Stimulated activated CD4-positive, alpha-beta T cell treated with anti-CD3 and anti-CD28 coated beads, Interleukin-15, amount 100 ng/mL, for 24 hours (primary cell): ENCODE measurements around the gene SIRT2.
A peak's percentile ranks its signal among the peaks of the same experiment; 100 is the strongest.
"Not testable (repeated sequence)": the region's sequence is repeated elsewhere in the genome, so short reads cannot be mapped to it uniquely, and the experiment has no call there.

ENCODE experiments used
- DNase-seq: peaks from one replicate; pipeline ENCODE4 v3.0.0-alpha.2; 2020

SIRT2 gene

DNA sequence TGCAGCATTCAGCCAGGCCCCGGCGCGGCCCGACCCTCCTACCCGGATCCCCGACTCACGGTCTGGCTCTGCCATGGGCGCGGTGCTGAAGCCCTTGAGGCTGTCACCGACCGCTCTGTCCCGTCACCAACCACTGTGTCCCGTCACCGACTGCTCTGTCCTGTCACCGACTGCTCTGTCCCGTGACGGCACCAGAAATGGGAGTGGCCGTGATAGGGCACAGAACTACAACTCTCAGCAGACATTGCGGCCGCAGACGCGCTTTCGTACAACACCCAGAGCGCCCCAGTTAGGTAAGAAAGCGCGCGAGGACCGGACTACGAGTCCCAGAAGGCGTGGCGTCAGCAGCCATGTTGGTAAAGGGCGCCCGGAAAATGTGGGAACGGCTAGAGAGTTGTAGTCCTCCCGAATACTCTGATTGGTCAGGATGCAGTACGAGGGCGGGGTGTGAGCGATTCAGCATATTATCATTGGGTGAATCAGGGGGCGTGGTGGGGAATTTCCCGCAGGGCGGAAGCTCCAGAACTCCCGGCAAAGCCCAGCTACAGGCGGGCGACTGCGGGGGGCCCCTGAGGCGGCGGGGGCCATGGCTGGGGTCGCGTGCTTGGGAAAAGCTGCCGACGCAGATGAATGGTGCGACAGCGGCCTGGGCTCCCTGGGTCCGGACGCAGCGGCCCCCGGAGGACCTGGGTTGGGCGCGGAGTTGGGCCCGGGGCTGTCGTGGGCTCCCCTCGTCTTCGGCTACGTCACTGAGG is at the start of gene SIRT2, which contains the start of gene NFKBIB:
Gene SIRT2 (minus strand): TSS at position 172 of the 755 bp plus-strand sequence. CDS start 97 bp downstream, at position 75.
Gene NFKBIB (plus strand): TSS at position 523 of the 755 bp plus-strand sequence. CDS start 64 bp downstream, at position 587.
- peak; percentile 100 for DNase-seq

DNA sequence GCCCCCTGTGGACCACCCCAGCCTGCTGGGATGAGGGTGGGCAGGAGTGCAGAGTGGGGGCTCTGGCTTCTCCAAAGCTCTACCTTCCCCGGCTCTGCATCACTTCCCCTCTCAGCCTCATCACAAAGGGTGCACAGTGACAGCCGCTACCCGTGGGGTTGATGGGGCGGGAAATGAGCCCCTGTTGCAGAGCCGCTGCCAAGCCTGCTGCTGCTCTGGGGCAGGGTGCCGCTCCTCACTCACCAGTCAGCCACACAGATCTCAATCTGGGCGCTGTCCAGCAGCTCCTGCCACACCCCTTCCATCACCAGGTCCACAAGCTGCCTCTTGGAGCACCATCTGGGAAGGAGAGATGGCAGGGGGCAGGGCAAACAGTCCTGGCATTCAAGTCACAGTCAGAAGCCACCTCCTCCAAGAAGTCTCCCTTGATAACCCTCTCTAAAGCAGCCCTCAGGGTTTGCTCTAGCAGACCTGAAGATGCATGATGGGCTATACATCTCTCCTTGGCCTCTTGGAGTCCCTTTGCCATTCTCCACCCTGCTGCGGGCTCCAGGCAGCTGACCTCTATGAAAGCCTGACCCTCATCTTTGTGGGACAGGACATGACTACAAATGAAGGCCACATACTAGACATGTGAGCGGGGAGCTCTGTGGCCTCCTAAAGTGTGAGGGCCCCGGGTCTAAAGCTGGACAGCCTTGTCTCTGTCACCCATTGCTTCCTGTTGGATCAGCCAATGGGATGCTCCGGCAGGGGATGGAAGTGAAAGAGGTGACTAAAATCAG is 47.0 kb upstream of the SIRT2 start:
- no peak for DNase-seq

DNA sequence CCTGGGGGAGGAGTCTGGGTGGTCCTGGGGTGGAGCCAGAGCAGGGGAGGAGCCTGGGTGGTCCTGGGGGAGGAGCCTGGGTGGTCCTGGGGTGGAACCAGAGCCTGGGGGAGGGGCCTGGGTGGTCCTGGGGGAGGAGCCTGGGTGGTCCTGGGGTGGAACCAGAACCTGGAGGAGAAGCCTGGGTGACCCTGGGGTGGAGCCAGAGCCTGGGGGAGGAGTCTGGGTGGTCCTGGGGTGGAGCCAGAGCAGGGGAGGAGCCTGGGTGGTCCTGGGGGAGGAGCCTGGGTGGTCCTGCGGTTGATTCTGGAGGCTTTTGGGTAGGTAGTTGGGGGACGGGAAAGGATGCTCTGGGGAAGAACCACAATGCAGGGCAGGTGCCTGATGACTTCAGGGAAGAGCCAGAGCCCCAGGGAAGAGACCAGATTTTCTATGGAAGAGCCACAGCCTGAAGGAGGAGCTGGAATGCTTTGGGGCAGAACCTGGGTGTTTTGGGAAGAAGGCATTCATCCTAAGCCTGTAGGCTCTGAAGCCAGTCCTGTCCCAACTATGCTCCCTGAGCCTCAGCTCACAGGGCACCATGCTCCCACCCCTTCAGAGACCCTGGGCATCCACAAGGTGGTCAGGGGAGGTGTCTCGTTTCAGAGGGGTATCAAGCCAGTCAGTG is 46.3 kb upstream of the SIRT2 start:
- DNase-seq, result no peak

DNA sequence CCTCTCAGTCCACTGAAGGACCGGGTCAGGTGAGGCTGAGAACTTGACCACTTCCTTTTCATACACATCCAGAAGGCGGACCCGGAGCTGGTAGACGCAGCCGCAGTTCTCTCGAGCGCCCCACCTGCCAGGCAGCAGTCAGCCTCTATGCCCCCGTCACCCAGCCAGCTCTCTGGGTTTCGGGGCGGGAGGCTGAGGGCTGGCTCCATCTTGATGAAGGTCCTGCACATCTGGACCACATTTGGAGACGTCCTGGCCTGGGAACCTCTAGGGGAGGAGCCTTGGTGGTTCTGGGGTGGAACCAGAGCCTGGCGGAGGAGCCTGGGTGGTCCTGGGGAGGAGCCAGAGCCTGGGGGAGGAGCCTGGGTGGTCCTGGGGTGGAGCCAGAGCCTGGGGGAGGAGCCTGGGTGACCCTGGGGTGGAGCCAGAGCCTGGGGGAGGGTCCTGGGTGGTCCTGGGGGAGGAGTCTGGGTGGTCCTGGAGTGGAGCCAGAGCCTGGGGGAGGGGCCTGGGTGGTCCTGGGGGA is 45.6 kb upstream of the SIRT2 start:
- no peak for DNase-seq

DNA sequence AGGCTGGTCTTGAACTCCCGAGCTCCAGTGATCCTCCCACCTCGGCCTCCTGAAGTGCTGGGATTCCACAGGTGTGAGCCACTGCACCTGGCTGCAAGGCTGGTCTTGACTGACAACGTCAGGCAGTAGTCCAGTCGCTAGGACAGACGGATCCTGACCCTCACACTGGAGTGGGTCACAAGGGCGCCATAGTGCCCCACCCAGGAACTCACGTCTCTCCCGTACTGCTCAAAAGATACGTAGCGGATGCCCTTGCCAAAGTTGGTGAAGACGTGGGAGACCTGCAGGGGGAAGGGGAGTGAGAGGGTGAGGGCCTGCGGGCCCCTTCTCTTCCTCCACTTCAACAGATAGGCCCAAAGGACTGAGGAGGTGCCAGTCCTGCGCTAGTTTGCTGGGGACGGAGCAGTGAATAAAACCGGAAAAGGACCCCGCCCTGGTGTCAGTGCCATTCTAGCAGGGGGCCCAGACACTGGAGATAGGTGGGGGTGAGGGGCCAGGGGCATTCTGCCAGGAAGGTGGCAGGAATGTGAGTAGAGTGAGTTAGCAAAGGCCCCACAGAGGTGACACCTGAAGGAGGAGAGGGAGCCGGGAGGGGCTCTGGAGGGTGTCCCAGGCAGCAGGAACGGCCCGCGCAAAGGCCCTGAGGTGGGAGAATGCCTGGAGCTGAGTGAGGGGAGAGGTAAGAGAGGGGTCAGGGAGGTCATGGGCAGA is 43.2 kb upstream of the SIRT2 start:
- DNase-seq, result no peak

DNA sequence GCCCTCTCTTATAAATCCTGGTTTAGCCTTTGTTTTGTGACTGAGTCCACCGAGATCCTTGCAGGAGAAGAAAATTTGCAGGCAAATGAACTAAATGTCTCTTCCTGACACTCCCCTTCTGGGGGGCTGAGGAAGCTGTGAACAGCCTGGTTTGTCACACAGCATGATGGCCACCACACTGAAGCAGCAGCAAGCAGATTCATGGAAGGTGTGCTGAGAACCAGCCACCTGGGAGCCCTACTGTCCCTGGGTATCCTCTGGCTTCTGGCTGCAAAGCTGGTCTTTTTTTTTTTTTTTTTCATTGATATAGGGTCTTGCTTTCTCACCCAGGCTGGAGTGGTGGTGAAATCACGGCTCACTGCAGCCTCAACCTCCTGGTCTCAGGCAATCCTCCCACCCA is 42.6 kb upstream of the SIRT2 start:
- DNase-seq, result no peak

DNA sequence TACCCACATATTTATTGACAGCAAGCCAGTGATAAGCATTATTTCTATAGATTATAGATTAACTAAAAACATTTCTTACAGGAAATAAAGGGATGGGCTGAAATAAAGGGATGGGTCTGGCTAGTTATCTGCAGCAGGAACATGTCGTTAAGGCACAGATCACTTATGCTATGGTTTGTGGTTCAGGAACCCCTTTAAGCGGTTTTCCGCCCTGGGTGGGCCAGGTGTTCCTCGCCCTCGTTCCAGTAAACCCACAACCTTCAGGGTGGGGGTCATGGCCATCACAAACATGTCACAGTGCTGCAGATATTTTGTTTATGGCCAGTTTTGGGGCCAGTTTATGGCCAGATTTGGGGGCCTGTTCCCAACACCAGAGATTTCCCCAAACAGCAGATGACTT is 42.0 kb upstream of the SIRT2 start:
- DNase-seq, result not testable (repeated sequence)

DNA sequence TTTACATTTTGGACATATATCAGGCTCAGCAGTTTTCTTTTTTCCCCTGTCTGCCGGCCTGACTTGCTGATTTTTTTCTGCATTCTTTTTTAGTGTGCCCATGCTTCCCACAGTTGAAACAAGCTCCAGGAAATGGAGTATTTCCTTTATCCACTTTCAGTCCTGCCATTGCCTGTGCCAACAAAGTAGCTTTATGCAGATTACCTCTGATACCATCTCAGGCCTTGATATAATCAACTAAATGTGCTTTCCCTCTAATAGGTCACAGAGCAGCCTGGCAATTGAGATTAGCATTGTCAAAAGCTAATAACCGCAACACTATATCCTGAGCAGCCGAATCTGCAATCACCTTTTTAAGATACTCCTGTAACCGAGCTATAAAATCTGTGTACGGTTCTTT is 40.5 kb upstream of the SIRT2 start:
- DNase-seq, result no peak

DNA sequence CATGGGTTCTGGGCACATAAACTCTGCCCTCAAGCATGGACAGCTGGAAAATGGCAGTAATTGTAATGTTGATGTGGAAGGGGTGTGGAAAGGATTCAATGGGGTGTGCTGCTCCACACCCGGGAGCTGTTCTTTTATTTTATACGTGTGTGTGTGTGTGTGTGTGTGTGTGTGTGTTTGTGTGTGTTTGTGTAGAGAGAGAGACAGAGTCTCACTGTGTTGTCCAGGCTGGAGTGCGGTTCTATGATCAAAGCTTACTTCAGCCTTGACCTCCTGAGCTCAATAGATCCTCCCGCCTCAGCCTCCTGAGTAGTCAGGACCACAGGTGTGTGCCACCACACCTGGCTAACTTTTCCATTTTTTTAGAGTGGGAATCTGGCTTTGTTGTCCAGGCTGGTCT is 34.1 kb upstream of the SIRT2 start:
- DNase-seq, result no peak

DNA sequence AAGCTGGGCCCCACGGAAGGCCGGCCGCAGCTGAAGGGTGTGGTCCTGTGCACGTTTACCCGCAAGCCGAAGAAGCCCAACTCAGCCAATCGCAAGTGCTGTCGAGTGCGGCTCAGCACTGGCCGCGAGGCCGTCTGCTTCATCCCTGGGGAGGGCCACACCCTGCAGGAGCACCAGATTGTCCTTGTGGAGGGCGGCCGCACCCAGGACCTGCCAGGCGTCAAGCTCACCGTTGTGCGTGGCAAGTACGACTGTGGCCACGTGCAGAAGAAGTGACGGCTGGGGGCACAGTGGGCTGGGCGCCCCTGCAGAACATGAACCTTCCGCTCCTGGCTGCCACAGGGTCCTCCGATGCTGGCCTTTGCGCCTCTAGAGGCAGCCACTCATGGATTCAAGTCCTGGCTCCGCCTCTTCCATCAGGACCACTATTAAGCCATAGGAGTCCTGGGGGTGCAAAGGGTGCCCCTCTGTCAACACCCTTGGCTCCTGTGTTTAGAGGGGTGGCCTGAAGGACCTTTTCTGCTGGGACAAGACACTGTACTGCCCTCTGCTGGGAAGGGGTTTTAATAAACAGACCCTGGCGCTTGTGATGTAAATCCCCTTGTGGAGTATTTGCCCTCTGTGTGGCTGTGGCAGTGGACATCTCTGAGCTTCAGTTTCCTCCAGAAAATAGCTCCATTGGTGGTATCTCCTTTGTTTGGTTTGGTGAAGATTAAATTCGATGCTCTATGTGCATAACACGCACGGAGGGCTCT is 33.2 kb upstream of the SIRT2 start:
- DNase-seq, result peak; percentile 51

DNA sequence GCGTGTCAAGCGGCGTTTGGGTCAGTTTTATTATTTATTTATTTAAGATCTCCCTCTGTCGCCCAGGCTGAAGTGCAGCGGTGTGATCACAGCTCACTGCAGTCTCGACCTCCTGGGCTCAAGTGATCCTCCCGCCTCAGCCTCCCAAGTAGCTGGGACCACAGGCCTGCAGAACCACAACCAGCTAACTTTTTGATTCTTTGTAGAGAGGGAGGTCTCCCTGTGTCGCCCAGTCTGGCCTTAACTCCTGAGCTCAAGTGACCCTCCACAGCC is 32.0 kb upstream of the SIRT2 start:
- DNase-seq, result no peak

DNA sequence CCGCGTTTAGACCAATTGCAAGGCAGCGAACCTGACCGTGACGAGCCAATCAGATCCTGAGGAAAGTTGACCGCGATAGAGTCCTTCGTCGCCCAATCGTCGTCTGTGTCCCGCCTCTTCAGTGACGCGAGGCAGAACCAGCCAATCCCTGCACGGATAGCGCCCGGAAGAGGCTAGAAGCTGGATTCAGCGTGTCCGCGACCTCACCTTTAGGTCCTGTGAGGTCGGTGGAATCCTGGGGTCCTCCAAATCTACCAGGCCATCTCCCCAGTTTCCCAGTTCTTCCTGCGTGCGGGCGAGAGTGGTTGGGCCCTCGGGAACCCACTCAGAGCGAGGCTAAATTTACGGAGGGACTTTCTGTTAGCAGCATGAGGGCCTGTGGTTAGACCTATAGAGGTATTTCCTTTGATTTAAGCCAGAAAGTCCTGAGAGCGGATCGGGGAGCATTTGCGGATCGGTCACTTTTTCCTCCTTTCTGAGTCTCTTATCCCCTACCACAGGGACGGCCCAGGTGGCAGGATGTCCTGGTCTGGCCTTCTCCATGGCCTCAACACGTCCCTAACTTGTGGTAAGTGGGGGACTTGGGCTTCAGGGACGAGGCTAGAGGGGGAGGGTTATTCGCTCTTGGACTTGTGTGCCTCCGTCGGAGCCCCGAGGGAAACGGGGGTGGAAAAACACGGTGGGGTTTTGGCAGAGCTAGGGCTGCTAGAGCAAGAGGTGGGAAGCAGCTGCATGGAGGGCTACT is 31.5 kb upstream of the SIRT2 start, which contains the start of gene MRPS12:
Gene MRPS12 (plus strand): TSS at position 169 of the 745 bp plus-strand sequence. CDS start 351 bp downstream, at position 520.
- peak; percentile 99 for DNase-seq

DNA sequence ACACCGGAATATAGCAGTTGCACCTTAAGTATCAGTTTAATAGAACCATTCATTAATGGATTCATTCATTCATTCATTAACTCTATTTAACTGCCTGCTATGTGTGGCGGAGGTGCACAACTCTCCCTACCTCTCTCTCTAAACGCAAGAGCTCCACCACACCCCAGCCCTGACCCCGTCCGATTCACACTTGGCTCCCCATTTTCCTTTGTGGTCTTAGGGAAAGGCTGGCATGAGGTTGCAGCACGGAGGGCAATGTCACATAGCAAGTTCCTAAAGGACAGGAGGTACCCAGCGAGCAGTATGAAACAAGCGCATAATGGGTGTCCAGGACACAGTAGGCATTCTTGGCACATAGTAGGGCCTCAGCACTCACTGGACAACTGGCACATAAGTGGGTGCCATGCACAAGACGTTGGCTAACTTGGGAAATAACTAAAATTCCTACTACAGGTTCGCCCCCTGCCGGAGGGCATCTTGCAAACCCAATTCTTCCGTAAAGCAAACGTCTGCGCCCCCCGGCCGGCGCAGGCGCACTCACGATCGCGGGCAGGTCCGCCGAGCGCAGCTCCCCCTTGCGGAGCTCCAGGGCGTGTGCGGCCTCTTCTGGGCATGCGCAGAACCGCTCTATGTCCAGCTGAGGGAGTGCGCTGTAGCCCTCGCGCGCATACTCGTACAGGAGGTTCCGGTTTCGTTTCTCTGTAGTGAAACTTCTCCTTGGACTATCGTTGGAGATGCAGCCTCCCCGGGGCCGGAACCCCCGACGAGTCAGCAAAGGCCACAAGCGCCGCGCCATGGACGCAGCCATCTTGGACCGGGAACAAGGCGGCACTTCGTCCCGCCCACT is 30.7 kb upstream of the SIRT2 start, which contains the start of gene SARS2:
Gene SARS2 (minus strand): TSS at position 835 of the 847 bp plus-strand sequence. CDS start 27 bp downstream, at position 808.
- peak; percentile 91 for DNase-seq

DNA sequence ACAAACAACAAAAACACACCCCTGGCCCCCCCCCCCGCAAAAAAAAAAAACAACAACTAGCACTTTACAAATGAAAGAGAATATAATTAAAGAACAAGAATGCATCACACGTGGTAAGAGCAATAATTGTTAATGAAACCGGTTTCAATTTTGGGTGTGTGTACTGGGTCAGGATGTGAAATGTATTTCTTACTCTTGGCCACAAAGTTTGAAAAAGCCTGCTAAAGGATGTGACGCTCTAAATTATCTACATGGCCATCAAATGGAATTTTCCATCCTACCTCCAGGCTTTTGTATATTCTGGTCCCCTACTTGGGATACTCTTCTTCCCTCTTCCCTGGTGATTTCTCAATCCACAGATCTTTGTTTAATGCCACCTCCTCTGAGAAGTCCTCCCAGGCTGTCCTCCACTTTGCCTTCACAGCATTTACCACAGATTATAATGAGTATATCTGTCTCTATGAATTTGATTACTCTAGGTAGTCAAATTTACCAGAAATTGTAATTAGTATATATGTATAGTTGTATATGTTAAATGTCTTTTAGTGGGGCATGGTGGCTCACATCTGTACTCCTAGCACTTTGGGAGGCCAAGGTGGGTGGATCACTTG is 29.1 kb upstream of the SIRT2 start:
- no peak for DNase-seq

DNA sequence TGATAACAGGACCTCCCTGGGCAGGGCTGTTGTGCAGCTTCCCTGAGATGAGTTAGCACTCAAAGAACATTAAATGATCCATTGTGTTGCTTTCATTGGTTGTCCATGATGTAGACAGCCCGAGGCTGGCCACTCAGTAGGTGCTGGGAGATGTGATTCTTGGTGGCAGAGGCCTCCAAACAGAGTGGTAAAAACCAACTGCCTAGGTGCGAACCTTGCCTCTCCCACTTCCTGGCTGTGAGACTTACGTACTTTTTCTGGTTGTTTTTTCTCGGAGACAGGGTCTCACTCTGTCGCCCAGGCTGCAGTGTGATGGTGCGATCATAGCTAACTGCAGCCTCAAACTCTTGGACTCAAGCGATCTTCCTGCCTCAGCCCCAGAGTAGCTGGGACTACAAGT is 25.0 kb upstream of the SIRT2 start:
- no peak for DNase-seq

DNA sequence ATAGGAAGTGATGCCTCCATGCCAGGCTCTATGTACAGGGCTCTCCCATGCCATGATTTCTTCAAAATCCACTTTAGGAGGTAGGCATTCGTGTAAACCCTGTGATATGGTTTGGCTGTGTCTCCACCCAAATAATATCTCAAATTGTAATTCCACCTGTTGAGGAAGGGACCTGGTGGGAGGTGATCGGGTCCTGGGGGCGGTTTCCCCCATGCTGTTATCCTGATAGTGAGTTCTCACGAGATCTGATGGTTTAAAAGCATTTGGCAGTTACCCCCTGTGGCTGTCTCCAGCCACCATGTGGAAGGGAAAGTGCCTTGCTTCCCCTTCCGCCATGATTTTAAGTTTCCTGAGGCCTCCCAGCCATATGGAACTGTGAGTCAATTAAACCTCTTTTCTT is 23.1 kb upstream of the SIRT2 start:
- DNase-seq, result no peak

DNA sequence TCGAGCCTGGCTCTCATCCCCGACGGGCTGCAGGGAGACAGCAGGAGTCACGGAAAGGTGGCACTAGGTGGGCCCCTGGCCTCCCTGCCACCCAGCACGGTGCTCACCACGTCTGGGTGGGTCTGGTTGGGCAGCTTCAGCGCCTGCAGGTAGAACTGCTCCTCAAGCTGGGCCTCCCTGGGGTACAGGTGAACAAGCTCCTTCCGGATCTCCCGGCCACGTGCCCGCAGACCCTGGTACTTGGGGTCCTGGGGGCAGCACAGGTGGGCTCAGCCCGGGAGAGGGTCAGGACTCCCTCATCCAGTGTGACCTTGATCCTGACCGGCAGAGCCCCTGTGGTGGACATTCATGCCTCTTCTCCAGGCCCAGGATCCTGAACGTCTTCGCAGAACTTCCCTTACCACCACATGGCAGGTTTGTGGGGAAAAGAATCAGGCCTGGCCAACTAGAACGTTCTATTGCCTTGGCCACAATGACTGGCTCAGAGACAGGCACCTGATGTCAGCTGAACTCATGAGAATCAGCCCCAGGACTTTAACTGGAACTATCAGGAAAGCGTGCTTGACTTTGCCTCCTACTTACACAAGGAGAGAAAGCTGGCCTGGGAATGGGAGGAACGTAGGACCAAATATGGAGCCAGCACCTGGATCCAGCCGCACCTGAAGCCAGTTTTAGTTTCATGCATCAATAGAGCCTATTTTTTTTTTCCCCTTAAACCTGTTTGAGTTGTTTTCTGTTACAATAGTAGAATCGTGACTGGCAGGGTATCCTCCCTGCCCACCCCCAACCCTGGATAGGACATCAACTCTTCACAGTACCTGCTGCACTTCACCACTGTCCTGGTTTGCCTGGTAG is 22.2 kb upstream of the SIRT2 start:
- DNase-seq, result no peak

DNA sequence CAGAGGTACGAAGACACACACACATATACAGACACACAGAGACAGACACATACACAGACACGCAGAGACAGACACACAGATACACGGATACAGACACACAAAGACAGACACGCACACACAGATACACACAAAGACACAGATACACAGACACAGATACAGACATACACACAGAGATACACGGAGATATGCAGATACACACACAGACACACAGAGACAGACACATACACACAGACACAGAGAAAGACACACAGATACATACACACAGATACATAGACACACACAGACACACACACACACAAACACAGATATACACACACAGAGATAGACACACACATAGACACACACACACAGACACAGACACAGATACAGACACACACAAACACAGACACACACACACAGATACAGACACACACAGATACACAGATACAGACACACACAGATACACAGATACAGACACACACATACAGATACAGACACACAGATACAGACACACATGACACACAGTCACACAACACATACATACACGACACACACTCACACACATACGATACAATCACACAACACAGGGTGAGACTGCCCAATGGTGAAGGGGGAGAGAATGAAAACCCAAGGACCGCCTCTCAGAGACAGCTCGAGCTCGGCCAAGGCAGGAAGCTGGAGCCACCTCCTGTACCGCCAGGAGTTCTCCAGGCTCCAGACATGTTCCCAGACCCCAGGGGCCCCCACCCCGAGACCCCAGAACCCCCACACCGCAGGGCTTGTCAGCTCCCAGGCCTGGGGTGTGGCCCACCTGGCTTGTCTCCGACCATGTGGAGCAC is 21.4 kb upstream of the SIRT2 start:
- DNase-seq, result no peak
